ENCODE data around the gene SAPCD1.
"Not testable (repeated sequence)": the region's sequence is repeated elsewhere in the genome, so short reads cannot be mapped to it uniquely, and the experiment has no call there.

The SAPCD1 gene

GRCh38 chr6:31777667-31778050 lies 15.2 kb downstream of the SAPCD1 start:
- no peak for DNase-seq (ENCODE audit: low spot score)

GRCh38 chr6:31778193-31778592 lies 15.7 kb downstream of the SAPCD1 start:
- no peak for DNase-seq (ENCODE audit: low spot score)

GRCh38 chr6:31778999-31779885 lies 16.8 kb downstream of the SAPCD1 start:
- DNase-seq (ENCODE audit: low spot score): no peak

- no peak for DNase-seq (ENCODE audit: low spot score)
Observed at GRCh38 chr6:31779908-31780307, 17.5 kb downstream of the SAPCD1 start.

GRCh38 chr6:31780507-31781243 lies 18.2 kb downstream of the SAPCD1 start:
- DNase-seq (ENCODE audit: low spot score): no peak

- no peak for DNase-seq (ENCODE audit: low spot score)
Observed at GRCh38 chr6:31781244-31782125, 19.0 kb downstream of the SAPCD1 start.

GRCh38 chr6:31782126-31782855 lies 19.8 kb downstream of the SAPCD1 start:
- DNase-seq (ENCODE audit: low spot score): no peak

- no peak for DNase-seq (ENCODE audit: low spot score)
Observed at GRCh38 chr6:31784098-31784925, 21.9 kb downstream of the SAPCD1 start.

- DNase-seq (ENCODE audit: low spot score): no peak
Observed at GRCh38 chr6:31785475-31785874, 23.0 kb downstream of the SAPCD1 start.

- peak; percentile 71 for DNase-seq (ENCODE audit: low spot score)
Observed at GRCh38 chr6:31791324-31792089, 29.1 kb downstream of the SAPCD1 start.

- no peak for DNase-seq (ENCODE audit: low spot score)
Observed at GRCh38 chr6:31792090-31792374, 29.6 kb downstream of the SAPCD1 start.

- no peak for DNase-seq (ENCODE audit: low spot score)
Observed at GRCh38 chr6:31792761-31793171, 30.3 kb downstream of the SAPCD1 start.

GRCh38 chr6:31793927-31794245 lies 31.4 kb downstream of the SAPCD1 start:
- not testable (repeated sequence) for DNase-seq (ENCODE audit: low spot score)

GRCh38 chr6:31794294-31794865 lies 31.9 kb downstream of the SAPCD1 start:
- no peak for DNase-seq (ENCODE audit: low spot score)

- no peak for DNase-seq (ENCODE audit: low spot score)
Observed at GRCh38 chr6:31794866-31795615, 32.6 kb downstream of the SAPCD1 start.

GRCh38 chr6:31795616-31796298 lies 33.3 kb downstream of the SAPCD1 start, which contains the start of gene VARS1:
Gene VARS1 (minus strand): TSS chr6:31795752. CDS start chr6:31795217, 535 bp downstream.
- peak; percentile 88 for DNase-seq (ENCODE audit: low spot score)

GRCh38 chr6:31796993-31797385 lies 34.5 kb downstream of the SAPCD1 start:
- DNase-seq (ENCODE audit: low spot score): no peak

- no peak for DNase-seq (ENCODE audit: low spot score)
Observed at GRCh38 chr6:31797588-31797987, 35.1 kb downstream of the SAPCD1 start.

Measured in SK-N-DZ (cell line).